Measurements from ENCODE around the gene GULP1. TPM values are rescaled to one million over a fixed set of nuclear protein-coding genes. Genes with fewer than 3 reads are reported as not detected.

The GULP1 gene
- total RNA-seq, 1 donor from 2014 or later = 19.9 TPM

DNA sequence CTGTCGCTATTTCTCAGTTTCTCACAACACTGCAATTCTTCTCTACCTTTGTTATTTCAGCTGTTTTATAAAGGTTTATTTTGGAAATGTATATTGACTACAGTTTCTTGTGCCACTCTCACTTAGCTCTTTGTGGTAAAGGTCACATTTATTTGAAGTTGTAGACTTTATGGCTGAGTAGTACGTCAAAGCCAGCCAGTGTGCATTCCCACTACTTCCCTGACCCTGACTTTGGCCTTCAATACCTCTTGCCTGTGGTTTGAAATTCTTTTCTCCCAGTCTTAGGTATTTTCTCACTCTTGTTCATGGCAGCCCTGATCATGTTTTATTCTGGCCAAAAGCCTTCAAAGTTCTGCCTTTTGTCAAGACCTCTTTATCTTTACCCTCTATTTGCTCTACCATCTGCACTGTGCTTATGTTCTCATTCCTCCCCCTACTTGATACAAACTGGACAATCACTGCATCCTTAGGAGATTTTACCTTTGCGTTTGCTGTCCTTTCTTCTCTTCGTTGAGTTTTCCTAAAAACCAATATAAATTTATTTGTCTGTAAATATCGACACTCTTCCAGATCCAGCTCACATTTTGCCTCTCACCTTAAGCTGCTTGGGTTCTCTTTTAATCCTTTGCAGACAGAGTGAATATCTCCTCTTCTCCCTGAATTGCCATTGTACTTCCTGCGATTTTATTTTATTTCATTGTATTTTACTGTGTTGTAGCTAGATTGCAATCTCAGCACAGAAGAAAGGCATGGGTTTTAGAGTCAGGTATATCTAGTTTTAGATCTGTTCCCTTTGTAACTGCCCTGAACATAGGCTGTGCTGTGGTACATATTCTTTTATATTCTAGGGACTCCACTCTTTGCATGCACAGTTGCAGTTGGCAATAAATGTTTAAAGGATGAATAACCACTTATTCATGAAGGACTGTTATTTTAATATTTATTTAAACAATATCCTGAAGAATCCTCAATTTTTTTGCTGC is 31.2 kb downstream of the GULP1 start:
- no peak for DNase-seq (ENCODE audit: low spot score)

- DNase-seq (ENCODE audit: low spot score) = no peak
Measured at GRCh38 chr2:188324067-188324466, 32.4 kb downstream of the GULP1 start.

- DNase-seq (ENCODE audit: low spot score) = no peak
Measured at GRCh38 chr2:188326290-188326668, 34.6 kb downstream of the GULP1 start.

- no peak for DNase-seq (ENCODE audit: low spot score)
Measured at GRCh38 chr2:188326669-188327301, 35.1 kb downstream of the GULP1 start.

GRCh38 chr2:188327518-188328213 is 36.0 kb downstream of the GULP1 start:
- no peak for DNase-seq (ENCODE audit: low spot score)

DNA sequence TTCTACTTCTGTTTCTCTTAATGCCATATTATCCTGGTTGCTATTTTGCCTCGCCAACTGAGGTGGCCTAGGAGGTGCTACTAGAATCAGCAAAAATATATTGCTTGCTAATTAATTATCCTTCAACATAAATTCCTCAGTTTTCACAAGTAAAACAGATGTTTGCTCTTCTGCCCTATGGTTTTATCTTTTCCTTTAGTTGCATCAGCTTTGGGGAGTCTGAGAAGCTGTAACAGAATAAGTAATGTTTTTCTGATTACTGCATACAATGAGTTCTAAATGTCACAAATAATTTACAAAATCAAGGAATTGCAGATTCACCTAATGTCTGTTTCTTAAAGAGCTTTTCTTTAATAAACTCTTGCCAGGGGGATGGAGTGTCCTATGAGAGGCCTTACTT is 36.7 kb downstream of the GULP1 start:
- no peak for DNase-seq (ENCODE audit: low spot score)

DNA sequence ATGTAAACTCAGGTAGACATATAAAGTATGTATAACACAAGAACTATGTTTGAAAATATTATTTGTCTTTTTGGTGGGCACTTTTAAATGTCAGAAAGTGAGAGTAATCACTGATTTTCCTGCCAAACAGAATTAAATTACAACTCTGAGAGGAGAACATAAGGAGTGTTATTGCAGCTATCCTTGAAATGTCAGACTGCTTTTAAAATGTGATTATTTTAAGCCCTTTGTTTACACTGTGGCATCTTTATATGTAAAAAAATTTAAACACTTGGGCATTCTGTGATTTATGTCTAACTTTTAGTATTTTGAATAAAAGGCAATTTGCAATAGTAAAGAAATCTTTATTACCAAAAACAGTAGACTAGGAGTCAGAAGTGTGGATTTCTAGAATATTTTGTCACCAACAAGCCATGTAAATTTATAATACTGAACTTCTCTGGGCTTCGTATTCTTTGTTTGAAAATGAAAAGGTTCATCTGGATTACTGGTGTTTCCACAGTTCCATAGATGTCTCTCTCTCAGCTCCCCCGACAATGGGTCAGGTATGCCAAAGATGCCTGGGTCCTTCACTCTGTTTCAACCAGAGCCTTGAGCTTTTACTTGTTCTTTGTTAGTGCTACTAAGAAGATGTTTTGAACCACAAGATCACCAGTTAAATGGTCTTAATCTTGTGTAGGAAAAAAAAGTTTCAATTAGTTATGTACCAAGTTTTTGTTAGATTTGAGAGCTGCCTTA is 38.8 kb downstream of the GULP1 start:
- no peak for DNase-seq (ENCODE audit: low spot score)

DNA sequence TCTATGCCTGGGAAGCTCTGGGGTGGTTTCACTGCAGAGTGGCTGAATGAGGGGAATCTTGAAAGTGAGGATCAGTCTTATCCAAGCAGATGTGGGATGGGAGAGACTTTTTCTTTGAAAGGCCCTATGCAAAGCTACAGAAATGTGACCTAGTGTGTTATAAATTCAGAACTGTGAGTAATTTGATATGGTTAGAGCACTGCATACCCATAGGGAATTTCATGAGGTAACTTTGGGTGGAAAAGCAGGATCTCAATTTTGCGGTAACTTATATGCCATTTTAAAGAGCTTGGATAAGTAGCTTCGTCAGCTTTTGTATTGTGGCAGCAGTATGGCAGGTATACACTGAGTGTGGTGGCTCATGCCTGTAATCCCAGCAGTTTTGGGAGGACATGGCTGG is 40.9 kb downstream of the GULP1 start:
- no peak for DNase-seq (ENCODE audit: low spot score)

- no peak for DNase-seq (ENCODE audit: low spot score)
Measured at GRCh38 chr2:188333751-188334524, 42.3 kb downstream of the GULP1 start.

DNA sequence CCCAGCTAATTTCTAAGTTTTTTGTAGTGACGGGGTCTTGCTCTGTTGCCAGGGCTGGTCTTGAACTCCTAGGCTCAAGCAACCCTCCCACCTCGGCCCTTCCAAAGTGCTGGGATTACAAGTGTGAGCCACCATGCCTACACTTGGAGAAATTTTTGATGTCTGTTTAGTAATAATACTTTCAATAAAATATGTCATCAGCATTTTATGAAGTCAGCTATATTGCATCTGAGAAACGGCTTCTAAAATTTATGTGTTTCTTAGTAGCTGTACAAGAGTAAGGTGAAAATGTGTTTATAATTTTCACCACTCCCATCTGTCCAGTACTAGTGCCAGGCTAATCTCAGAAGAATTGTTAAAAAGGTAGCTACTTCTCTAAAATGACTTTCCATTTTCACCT is 46.8 kb downstream of the GULP1 start:
- no peak for DNase-seq (ENCODE audit: low spot score)

DNA sequence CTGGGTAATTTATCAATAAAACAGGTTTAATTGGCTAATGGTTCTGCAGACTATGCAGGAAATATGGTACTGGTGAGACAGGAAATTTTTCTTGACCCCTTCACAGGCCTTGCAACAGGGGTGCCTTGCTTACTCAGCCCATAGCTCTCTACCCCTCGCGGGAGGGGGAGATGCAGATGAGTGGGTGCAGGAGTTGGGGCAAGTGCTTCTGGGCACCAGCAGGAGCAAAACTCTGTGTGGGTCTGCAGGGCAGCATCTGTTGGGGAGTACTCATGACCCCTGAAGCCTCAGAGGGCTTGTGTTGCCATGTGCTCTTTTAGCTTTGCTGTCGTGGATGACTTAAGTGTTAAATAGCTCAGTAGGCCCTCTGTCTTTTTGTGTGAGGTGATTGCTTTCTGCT is 48.6 kb downstream of the GULP1 start:
- no peak for DNase-seq (ENCODE audit: low spot score)

- no peak for DNase-seq (ENCODE audit: low spot score)
Measured at GRCh38 chr2:188345020-188345419, 53.3 kb downstream of the GULP1 start.

DNA sequence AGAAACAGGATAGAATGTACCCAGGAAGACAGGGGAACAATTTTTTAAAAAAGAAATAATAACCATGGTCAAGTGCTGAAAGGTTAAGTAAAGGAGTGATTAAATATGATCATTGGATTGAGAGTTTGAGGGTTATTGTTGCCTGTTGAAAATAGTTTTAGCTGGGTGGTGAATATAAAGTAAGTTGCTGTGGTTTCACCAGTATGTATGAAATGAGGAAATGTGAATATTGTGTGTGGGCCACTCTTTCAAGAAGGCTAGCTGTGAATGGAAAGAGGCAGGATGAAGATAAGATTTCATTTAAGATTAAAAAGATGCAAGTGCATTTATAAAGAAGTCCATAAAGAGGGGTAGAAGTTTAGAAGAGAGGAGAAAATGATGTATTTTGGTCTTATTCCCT is 53.8 kb downstream of the GULP1 start:
- DNase-seq (ENCODE audit: low spot score) = no peak

GRCh38 chr2:188345831-188346458 is 54.3 kb downstream of the GULP1 start:
- DNase-seq (ENCODE audit: low spot score) = no peak

DNA sequence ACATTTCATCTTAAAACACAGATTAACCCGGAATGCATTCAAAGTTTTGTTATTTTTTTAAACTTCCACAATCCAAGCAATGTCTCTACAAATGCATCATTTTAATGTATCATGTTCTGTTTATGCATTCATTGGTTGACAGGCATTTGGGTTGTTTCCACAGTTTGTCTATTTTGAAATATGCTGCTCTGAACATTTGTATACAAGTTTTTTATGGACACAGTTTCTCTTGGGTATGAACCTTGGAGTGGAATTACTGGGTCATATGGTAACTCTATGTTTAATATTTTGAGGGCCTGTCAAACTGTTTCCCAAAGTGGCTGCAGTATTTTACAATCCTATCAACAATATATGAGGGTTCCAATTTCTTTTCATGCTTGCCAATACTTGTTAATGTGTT is 57.3 kb downstream of the GULP1 start:
- no peak for DNase-seq (ENCODE audit: low spot score)

- no peak for DNase-seq (ENCODE audit: low spot score)
Measured at GRCh38 chr2:188353282-188353681, 61.6 kb downstream of the GULP1 start.

DNA sequence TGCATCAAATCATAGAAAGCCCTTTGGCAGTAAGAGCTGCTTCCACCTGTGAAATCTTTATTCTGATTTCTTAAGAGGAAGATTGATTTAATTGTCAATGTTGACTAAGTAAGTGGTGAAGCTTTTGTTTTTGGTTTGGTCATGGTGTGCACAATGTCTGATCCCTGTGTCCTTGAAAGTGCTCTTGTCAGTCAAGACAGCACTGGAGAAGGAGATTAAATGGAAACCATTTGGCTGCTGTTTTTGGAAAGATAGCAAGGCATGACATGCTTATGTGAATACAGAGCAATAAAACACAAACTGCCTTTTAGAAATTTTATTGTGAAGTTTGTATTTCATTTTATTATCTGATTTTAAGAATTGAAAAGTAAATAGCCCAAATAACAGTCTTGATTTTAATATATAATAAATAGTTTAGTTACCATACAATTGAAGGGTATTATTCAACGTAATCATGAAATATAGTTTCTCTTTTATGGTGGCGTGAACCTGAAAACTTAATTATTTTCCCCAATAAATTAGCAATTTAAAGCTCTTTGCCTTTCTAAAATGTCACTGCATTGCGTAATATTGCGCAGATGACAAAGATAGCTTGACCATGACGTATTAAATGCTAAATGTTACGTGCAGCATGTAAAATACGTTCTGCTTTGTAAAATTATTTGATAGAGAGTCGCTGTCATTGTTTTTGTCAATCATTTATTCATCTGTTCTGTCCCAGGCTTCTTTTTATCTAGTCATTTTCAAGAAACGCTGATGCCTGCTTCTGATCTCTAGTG is 69.0 kb downstream of the GULP1 start:
- no peak for DNase-seq (ENCODE audit: low spot score)

DNA sequence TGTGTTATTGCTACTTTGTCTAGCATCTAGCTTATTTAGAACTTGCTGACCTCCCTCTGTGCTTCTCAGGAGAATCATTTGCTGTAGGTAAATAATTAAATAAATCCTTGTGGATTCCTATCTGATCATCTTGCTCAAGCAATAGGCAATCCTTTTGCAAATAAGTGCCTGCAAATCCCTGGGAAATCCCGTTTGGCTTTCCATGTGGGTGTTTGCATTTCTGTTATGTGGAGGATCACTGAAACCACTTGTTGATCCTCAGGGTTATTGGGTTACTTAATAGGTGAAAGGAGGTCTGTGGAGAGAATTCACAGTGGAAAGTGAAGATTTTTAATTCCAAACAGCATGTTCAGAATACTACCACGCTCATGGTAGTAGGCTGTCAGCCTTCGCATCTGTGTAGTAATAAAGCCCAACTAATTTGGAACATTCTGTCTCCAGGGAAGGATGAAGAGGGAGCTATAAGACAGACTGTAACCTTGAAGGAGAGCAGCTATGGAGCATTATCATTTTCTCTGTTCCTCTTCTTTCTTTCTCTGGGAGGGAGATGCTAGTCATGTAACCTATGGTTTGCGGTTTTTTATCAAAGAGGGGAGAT is 72.5 kb downstream of the GULP1 start:
- DNase-seq (ENCODE audit: low spot score) = no peak

- DNase-seq (ENCODE audit: low spot score) = no peak
Measured at GRCh38 chr2:188365058-188365641, 73.5 kb downstream of the GULP1 start.
